ENCODE measurements around the gene PLEKHA4. TPM values are rescaled to one million over a fixed set of nuclear protein-coding genes. Genes with fewer than 3 reads are reported as not detected.

The PLEKHA4 gene
- total RNA-seq, 4 donors from 2014 or later = 11.4 to 29.2 (median 18.1) TPM

- Histone ChIP-seq H3K9me3 (no peaks in the 10 kb centered on the region), H3K4me3 (no peak overlapping the region), H3K4me1 (peaks cover 0 to 2% (median 0%) of the 10 kb centered on the region in 3 donors), H3K27ac (no peak overlapping the region), H3K27me3 (no peaks in the 10 kb centered on the region), H3K36me3 (peaks cover 0 to 41% of the 10 kb centered on the region in 2 donors)
- WGBS, 2 donors (ENCODE audit: low coverage in 1 of 2) = 74 to 79% methylated on average over 2 to 6 of the region's 18 CpGs
- no peak for ATAC-seq
- TF ChIP-seq CTCF (IDR thresholded peaks at IDR 0.05) = no peak
- TF ChIP-seq POLR2AphosphoS5 (IDR thresholded peaks at IDR 0.05) = no peak
- no peak for TF ChIP-seq EP300 (IDR thresholded peaks at IDR 0.05)
- TF ChIP-seq POLR2A (IDR thresholded peaks at IDR 0.05) = no peak
Measured at GRCh38 chr19:48861313-48861712, 7.1 kb downstream of the PLEKHA4 start.

GRCh38 chr19:48859711-48860572 lies 8.5 kb downstream of the PLEKHA4 start:
- Histone ChIP-seq H3K27me3 (no peaks in the 10 kb centered on the region), H3K27ac (no peak overlapping the region), H3K4me3 (no peak overlapping the region), H3K4me1 (no peaks in the 10 kb centered on the region), H3K9me3 (no peaks in the 10 kb centered on the region), H3K36me3 (peaks cover 0 to 36% of the 10 kb centered on the region in 2 donors)
- WGBS, 2 donors (ENCODE audit: low coverage in 1 of 2) = 84 to 89% methylated on average over 6 to 20 of the region's 30 CpGs
- ATAC-seq = peak; percentile 34
- TF ChIP-seq CTCF (IDR thresholded peaks at IDR 0.05) (no peak), POLR2AphosphoS5 (IDR thresholded peaks at IDR 0.05) (no peak), POLR2A (IDR thresholded peaks at IDR 0.05) (no peak), EP300 (IDR thresholded peaks at IDR 0.05) (no peak)

- Histone ChIP-seq H3K36me3 (peaks cover 0 to 28% of the 10 kb centered on the region in 2 donors), H3K4me1 (no peaks in the 10 kb centered on the region), H3K27ac (no peak overlapping the region), H3K27me3 (no peaks in the 10 kb centered on the region), H3K4me3 (no peak overlapping the region), H3K9me3 (no peaks in the 10 kb centered on the region)
- 30 to 49% methylated on average over 2 to 9 of the region's 34 CpGs for WGBS, 2 donors (ENCODE audit: low coverage in 1 of 2)
- no peak for TF ChIP-seq POLR2AphosphoS5 (IDR thresholded peaks at IDR 0.05)
- no peak for TF ChIP-seq EP300 (IDR thresholded peaks at IDR 0.05)
- TF ChIP-seq CTCF (IDR thresholded peaks at IDR 0.05) = no peak
- TF ChIP-seq POLR2A (IDR thresholded peaks at IDR 0.05) = no peak
- ATAC-seq = no peak
Measured at GRCh38 chr19:48858984-48859710, 9.3 kb downstream of the PLEKHA4 start.

- TF ChIP-seq CTCF (IDR thresholded peaks at IDR 0.05) = no peak
- no peak for TF ChIP-seq EP300 (IDR thresholded peaks at IDR 0.05)
- no peak for TF ChIP-seq POLR2AphosphoS5 (IDR thresholded peaks at IDR 0.05)
- no peak for TF ChIP-seq POLR2A (IDR thresholded peaks at IDR 0.05)
- no peak for ATAC-seq
- Histone ChIP-seq H3K27ac (no peak overlapping the region), H3K4me3 (no peak overlapping the region), H3K36me3 (peaks cover 0 to 36% of the 10 kb centered on the region in 2 donors), H3K4me1 (no peaks in the 10 kb centered on the region), H3K9me3 (no peaks in the 10 kb centered on the region), H3K27me3 (no peaks in the 10 kb centered on the region)
- WGBS, 2 donors (ENCODE audit: low coverage in 1 of 2) = 85 to 96% methylated on average over 2 to 5 of the region's 6 CpGs
Measured at GRCh38 chr19:48856921-48857320, 11.5 kb downstream of the PLEKHA4 start.

All from gastroesophageal sphincter (tissue), 4 donors.